Activated CD8-positive, alpha-beta memory T cell treated with anti-CD3 and anti-CD28 coated beads, Interleukin-2, amount 50 U/mL, for 1 hour (primary cell): Measurements from ENCODE around the gene MYLK3.
"Not testable (repeated sequence)": the region's sequence is repeated elsewhere in the genome, so short reads cannot be mapped to it uniquely, and the experiment has no call there.

Experiments used
- DNase-seq: peaks from one replicate; pipeline ENCODE4 v3.0.0-alpha.2; 2020; ENCODE audit errors: extremely low read depth

The MYLK3 gene

GRCh38 chr16:46689365-46690280 is 58.5 kb downstream of the MYLK3 start, which contains the start of gene ORC6:
Gene ORC6, plus strand, starts transcription at chr16:46689659. Its CDS starts 47 bp downstream, at chr16:46689706.
- peak; percentile 98 for DNase-seq

GRCh38 chr16:46688654-46689364 is 59.3 kb downstream of the MYLK3 start, which contains the start of gene VPS35:
Gene VPS35, minus strand, starts transcription at chr16:46689178. Its CDS starts 45 bp downstream, at chr16:46689133.
- peak; percentile 98 for DNase-seq

DNA sequence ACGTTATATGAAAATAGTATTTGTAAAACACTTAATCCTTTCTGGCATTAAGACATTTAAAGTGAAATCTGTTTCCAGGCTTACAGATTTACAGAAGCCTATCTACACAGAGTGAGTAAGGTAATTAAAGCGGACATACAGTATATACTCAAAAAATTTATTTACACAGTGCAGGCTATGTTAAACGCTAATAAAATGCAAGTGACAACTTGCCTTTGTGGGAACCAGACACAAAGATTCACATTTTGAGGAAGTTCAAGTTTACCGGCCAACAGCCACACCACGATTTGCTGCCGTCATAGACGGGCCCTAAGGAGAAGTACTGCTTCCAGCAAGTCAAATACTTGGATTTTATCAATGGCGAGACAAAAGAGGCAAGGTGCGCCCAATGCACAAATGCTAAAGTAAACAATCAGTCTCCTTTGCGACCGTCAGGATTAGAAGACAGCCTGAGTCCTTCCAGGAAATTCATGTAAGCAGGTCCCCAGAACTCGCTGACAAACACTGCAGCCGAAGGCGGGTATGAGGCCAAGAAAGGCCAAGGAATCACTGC is 60.0 kb downstream of the MYLK3 start:
- no peak for DNase-seq

GRCh38 chr16:46687486-46687885 is 60.7 kb downstream of the MYLK3 start:
- no peak for DNase-seq

- no peak for DNase-seq
Observed at GRCh38 chr16:46686815-46687473, 61.2 kb downstream of the MYLK3 start.

DNA sequence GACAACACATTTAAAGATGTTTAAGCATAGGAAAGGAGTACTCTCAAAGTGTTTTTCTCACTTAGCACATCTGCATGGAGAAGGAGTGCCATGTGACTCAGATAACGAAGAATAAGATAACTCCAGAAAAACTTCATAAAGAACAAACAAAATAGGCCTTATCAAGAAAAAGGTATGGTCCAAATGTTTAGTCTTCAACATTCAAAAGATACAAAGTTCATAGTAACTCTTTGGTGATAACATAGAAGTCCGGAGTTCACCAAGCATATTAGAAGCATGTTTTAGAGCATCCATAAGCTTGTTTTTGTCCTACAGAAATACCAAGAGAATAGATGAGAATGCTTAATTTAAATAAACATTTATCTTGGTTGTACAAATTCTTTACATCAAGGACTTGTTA is 66.3 kb downstream of the MYLK3 start:
- DNase-seq, result not testable (repeated sequence)

DNA sequence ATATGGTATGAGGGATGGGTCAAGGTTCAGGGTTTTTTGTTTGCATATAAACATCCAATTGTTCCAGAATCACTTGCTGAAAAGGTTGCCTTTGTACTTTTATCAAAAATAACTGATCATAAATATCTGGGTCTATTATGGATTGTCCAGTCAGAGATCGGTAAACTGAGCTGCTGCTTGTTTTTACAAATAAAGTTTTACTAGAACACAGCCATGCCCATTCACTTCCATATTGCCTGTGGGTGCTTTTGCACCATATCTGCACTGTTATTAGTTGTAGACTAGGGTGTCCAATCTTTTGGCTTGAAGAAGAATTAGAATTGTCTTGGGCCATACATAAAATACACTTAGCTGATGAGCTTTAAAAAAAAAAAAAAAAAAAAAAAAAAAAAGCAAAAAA is 70.2 kb downstream of the MYLK3 start:
- not testable (repeated sequence) for DNase-seq

- no peak for DNase-seq
Observed at GRCh38 chr16:46673320-46674013, 74.7 kb downstream of the MYLK3 start.

- DNase-seq, result no peak
Observed at GRCh38 chr16:46662123-46662522, 86.0 kb downstream of the MYLK3 start.

DNA sequence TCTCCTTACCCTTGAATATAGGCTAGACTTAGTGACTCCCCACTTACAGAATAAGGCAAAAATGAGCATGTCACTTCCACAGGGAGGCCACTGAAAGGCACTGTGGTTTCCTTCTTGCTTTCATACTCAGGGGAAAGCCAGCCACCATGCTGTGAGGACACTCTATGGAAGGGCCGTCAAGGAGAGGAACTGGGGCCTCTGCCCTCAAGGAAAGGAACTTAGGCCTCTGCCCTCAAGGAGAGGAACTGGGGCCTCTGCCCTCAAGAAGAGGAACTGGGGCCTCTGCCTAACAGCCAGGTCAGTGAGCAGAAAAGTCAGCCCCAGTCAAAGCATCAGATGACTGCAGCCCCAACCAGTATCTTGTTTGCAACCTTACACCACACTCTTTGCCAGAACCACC is 89.2 kb downstream of the MYLK3 start:
- no peak for DNase-seq
